ENCODE results near the gene RAB30.
"Not testable (repeated sequence)": the region's sequence is repeated elsewhere in the genome, so short reads cannot be mapped to it uniquely, and the experiment has no call there.

The RAB30 gene

DNA sequence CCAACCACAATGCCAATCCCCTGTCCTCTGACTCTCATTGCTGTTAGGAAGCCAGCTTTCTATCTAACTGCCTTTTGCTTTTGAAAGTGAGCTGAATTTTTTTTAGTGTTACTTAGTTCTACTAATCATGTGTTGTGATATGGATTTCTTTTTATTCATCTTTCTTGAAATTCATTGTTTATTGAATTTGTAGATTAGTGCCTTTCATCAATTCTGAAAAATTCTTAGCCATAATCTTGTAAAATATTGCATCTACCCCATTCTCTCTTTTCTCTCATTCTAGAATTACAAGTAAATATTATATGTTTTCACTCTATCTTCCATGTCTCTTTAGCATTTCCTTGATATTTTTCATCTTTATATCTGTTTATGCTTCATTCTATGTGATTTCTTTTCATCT lies 122.3 kb downstream of the RAB30 start:
- H3K36me3 Mint-ChIP-seq (ENCODE audit: low read depth), result peaks cover 19% of the 10 kb centered on the region
- no peaks in the 10 kb centered on the region for H3K27me3 Mint-ChIP-seq
- H3K4me1 Mint-ChIP-seq (ENCODE audit: low read depth), result peaks cover 9% of the 10 kb centered on the region
- H3K4me3 Mint-ChIP-seq, result no peak overlapping the region
- peaks cover 18% of the 10 kb centered on the region for H3K9me3 Mint-ChIP-seq
- H3K27ac Mint-ChIP-seq, result no peak overlapping the region

DNA sequence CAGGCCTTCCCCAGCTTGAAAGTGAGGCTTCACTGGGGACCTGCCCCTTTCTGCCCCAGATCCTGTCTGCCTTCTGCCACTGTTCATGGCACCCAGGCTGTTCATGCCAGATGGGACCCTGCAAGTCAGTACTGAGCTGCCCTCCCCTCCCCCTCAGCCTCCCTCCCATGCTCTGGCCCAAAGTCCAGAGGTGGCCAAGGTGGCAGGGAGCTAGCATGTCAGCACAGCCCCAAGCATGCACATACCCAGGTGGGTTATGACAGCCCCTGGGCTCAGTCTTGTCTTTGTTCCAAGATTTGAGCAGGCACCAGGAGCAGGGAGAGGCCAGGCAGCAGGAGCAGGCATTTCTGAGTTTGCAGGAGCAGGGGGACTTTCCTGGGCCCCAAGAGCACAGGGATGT lies 126.0 kb downstream of the RAB30 start:
- no peak overlapping the region for H3K27ac Mint-ChIP-seq
- peaks cover 29% of the 10 kb centered on the region for H3K9me3 Mint-ChIP-seq
- peaks cover 9% of the 10 kb centered on the region for H3K4me1 Mint-ChIP-seq (ENCODE audit: low read depth)
- H3K4me3 Mint-ChIP-seq, result no peak overlapping the region
- H3K27me3 Mint-ChIP-seq, result no peaks in the 10 kb centered on the region
- peaks cover 7% of the 10 kb centered on the region for H3K36me3 Mint-ChIP-seq (ENCODE audit: low read depth)

DNA sequence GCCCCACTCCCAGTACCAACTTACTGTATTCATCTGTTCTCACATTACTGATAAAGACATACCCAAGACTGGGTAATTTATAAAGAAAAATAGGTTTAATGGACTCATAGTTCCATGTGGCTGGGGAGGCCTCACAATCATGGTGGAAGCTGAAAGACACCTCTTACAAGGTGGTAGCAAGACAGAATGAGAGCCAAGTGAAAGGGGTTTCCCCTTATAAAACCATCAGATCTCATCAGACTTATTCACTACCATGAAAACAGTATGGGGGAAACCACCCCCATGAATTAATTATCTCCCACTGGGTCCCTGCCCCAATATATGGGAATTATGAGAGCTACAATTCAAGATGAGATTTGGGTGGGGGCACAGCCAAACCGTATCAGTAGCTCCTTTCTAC lies 126.7 kb downstream of the RAB30 start:
- not testable (repeated sequence) for H3K27me3 Mint-ChIP-seq; H3K36me3 Mint-ChIP-seq (ENCODE audit: low read depth); H3K4me3 Mint-ChIP-seq; H3K27ac Mint-ChIP-seq; H3K4me1 Mint-ChIP-seq (ENCODE audit: low read depth)
- peaks cover 31% of the 10 kb centered on the region for H3K9me3 Mint-ChIP-seq

DNA sequence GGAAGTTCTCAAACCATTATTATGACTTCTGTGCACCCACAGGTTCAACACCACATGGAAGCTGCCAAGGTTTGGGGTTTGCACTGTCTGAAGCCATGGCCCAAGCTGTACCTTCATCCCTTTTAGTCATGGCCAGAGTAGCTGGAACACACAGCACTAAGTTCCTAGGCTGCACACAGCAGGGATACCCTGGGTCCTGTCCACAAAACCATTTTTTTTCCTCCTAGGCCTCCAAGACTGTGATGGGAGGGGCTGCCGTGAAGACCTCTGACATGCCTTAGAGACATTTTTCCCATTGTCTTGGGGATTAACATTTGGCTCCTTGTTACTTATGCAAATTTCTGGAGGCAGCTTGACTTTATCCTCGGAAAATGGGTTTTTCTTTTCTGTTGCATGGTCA lies 127.5 kb downstream of the RAB30 start:
- H3K27ac Mint-ChIP-seq, result no peak overlapping the region
- H3K36me3 Mint-ChIP-seq (ENCODE audit: low read depth), result peaks cover 13% of the 10 kb centered on the region
- no peak overlapping the region for H3K4me3 Mint-ChIP-seq
- peaks cover 24% of the 10 kb centered on the region for H3K9me3 Mint-ChIP-seq
- peaks cover 15% of the 10 kb centered on the region for H3K4me1 Mint-ChIP-seq (ENCODE audit: low read depth)
- H3K27me3 Mint-ChIP-seq, result no peaks in the 10 kb centered on the region

DNA sequence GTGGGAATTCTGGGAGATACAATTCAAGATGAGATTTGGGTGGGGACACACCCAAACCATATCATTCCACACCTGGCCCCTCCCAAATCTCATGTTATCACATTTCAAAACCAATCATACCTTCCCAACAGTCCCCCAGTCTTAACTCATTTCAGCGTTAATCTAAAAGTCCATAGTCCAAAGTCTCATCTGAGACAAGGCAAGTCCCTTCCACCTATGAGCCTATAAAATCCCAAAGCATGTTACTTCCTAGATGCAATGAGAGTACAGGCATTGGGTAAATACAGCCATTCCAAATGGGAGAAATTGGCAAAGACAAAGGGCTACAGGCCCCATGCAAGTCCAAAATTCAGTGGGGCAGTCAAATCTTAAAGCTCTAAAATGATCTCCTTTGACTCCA lies 128.3 kb downstream of the RAB30 start:
- not testable (repeated sequence) for H3K27ac Mint-ChIP-seq, H3K27me3 Mint-ChIP-seq
- H3K4me1 Mint-ChIP-seq (ENCODE audit: low read depth), result peaks cover 15% of the 10 kb centered on the region

DNA sequence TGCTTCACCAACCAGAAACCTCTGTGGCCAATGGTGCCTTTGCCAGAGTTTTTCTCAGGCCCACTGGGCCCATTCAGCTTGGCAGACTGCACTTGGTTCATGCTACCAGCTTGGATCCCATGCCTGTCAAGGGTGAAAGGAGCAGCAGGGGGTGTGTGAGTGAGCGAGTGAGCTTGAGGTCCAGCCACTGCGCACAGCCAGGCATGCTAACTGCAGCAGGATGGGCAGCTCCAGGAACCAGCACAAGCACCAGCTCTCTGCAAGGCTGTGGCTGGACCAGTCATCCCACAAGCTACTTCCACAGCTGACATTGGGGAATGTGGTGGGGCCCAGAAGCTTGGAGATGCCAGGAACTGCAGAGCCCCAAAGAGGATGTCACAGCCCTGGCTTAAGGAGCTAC lies 129.3 kb downstream of the RAB30 start:
- no peak overlapping the region for H3K4me3 Mint-ChIP-seq
- no peaks in the 10 kb centered on the region for H3K27me3 Mint-ChIP-seq
- no peak overlapping the region for H3K27ac Mint-ChIP-seq
- peaks cover 15% of the 10 kb centered on the region for H3K4me1 Mint-ChIP-seq (ENCODE audit: low read depth)
- H3K9me3 Mint-ChIP-seq, result peaks cover 28% of the 10 kb centered on the region
- H3K36me3 Mint-ChIP-seq (ENCODE audit: low read depth), result peaks cover 13% of the 10 kb centered on the region

More for the DNA sequence above, 128.3 kb downstream of the RAB30 start:
- peaks cover 13% of the 10 kb centered on the region for H3K36me3 Mint-ChIP-seq (ENCODE audit: low read depth)
- peaks cover 28% of the 10 kb centered on the region for H3K9me3 Mint-ChIP-seq
- H3K4me3 Mint-ChIP-seq, result not testable (repeated sequence)

DNA sequence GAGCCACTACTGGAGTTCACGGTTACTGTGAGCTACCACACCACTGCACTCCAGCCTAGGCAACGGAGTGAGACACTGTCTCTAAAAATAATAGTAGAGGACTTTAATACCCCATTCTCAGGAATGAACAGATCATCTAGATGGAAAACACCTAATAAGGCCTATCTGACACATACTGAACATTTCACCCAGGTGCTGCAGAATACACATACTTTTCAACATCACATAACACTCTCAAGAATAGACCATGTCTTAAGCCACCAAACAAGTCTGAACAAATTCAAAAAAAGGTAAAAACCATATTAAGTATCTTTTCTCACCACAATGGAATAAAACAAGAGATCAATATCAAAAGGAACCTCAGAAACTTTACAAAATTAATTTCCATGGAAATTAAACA lies 132.2 kb downstream of the RAB30 start:
- Mint-ChIP-seq H3K4me3 (no peak overlapping the region), H3K36me3 (ENCODE audit: low read depth) (peaks cover 32% of the 10 kb centered on the region), H3K9me3 (peaks cover 28% of the 10 kb centered on the region)

DNA sequence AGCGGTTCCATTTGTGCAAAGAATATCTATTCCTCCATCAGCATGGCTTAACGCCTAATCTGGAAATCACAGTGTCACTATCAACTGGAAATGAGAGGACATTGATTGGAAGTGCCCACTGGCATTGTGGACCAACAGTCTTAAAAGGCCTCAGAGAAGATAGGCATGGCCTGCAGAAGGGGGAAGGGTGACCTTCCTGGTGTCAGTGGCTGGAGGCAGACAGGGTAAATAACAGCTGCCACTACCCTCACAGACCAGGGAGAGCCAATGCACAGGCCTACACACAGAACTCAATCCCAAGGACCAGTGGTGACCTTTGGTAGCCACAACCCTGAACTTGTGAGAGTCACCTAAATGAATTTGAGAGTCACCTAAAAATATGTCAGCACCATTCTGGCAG lies 134.1 kb downstream of the RAB30 start:
- Mint-ChIP-seq H3K4me3 (no peak overlapping the region), H3K27me3 (no peaks in the 10 kb centered on the region), H3K9me3 (peaks cover 22% of the 10 kb centered on the region), H3K4me1 (ENCODE audit: low read depth) (peaks cover 10% of the 10 kb centered on the region), H3K36me3 (ENCODE audit: low read depth) (peaks cover 50% of the 10 kb centered on the region), H3K27ac (no peak overlapping the region)

More for the DNA sequence above, 132.2 kb downstream of the RAB30 start:
- no peaks in the 10 kb centered on the region for H3K27me3 Mint-ChIP-seq
- peaks cover 6% of the 10 kb centered on the region for H3K4me1 Mint-ChIP-seq (ENCODE audit: low read depth)
- H3K27ac Mint-ChIP-seq, result no peak overlapping the region

DNA sequence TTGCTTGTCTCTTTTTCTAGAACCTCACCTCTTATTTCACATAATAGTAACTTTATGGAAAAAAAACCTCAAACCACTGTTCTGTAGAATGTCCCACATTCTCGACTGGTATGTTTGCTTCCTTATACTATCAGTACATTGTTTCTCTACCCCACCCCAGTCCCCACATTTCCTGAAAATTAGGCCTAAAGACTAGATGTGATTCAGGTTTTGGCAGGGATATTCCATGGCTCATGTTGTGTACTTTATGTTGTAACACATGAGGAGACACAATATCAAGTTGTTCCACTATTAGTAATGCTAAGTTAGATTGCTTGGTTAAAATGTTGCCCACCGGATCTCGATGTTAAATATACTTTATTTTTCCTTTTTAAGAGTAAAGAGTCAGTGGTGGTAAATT lies 135.4 kb downstream of the RAB30 start:
- Mint-ChIP-seq H3K9me3 (peaks cover 12% of the 10 kb centered on the region), H3K4me3 (no peak overlapping the region), H3K27ac (no peak overlapping the region), H3K36me3 (ENCODE audit: low read depth) (peaks cover 59% of the 10 kb centered on the region), H3K4me1 (ENCODE audit: low read depth) (peaks cover 23% of the 10 kb centered on the region), H3K27me3 (no peaks in the 10 kb centered on the region)

DNA sequence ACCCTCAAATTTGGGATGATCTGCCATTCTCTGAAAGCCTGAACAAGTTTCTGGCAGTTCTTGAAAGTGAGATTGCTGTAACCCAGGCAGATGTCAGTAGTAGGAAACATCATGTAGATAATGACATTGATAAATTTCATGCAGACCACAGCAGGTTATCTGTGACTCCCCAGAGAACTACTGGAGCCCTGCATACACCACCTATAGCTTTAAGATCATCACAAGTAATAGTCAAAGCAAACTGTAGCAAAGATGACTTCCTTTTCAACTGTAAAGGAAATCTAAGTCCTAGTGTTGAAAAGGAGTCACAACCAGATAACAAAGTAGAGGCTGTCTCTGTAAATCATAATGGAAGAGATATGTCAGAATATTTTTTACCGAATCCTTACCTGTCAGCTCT lies 139.1 kb downstream of the RAB30 start:
- peaks cover 81% of the 10 kb centered on the region for H3K36me3 Mint-ChIP-seq (ENCODE audit: low read depth)
- H3K27me3 Mint-ChIP-seq, result no peaks in the 10 kb centered on the region
- no peaks in the 10 kb centered on the region for H3K9me3 Mint-ChIP-seq
- peaks cover 47% of the 10 kb centered on the region for H3K4me1 Mint-ChIP-seq (ENCODE audit: low read depth)
- H3K4me3 Mint-ChIP-seq, result no peak overlapping the region
- no peak overlapping the region for H3K27ac Mint-ChIP-seq

DNA sequence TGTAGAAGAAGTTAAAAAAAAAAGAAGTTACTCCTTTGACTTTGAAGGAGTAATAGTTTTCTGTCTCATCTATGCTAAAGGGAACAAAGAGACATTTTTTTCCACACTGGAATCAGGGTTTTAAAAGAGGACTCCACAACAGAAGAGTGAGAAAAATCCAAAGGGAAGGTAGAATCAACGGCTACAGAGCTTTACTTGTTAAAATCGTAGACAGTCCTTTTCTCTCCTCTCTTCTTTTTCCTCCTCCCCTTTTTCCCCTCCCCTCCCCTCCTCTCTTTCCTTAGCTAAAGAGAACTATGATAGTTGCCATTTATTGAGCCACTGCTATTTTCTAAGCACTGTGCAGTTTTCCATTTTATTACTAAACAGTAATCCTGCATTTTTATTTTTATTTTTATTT lies 141.0 kb downstream of the RAB30 start:
- no peak overlapping the region for H3K27ac Mint-ChIP-seq
- no peaks in the 10 kb centered on the region for H3K27me3 Mint-ChIP-seq

DNA sequence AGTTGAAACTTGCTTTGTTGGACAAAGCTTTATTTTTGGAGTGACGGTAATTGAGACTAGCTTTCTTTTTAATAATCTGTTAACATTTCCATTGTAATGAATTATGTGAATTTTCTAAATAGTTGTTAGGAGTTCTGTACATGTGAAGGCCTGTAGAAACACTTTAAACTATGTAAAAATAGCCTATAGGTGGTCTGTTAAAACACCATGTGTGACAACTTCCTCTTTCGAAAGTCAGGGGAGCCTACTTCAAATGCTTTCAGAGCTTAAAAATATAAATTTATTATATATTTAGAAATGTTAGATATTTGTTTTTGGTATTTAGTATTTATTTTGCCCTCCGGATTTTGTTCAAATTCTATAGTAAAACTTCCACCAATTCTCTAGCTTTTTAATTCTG lies 141.5 kb downstream of the RAB30 start:
- Mint-ChIP-seq H3K4me3 (no peak overlapping the region), H3K27me3 (no peaks in the 10 kb centered on the region), H3K36me3 (ENCODE audit: low read depth) (peaks cover 76% of the 10 kb centered on the region), H3K9me3 (no peaks in the 10 kb centered on the region), H3K27ac (no peak overlapping the region), H3K4me1 (ENCODE audit: low read depth) (peaks cover 53% of the 10 kb centered on the region)

More for the DNA sequence above, 141.0 kb downstream of the RAB30 start:
- H3K9me3 Mint-ChIP-seq, result no peaks in the 10 kb centered on the region
- H3K4me1 Mint-ChIP-seq (ENCODE audit: low read depth), result peaks cover 53% of the 10 kb centered on the region
- peaks cover 81% of the 10 kb centered on the region for H3K36me3 Mint-ChIP-seq (ENCODE audit: low read depth)
- H3K4me3 Mint-ChIP-seq, result no peak overlapping the region

DNA sequence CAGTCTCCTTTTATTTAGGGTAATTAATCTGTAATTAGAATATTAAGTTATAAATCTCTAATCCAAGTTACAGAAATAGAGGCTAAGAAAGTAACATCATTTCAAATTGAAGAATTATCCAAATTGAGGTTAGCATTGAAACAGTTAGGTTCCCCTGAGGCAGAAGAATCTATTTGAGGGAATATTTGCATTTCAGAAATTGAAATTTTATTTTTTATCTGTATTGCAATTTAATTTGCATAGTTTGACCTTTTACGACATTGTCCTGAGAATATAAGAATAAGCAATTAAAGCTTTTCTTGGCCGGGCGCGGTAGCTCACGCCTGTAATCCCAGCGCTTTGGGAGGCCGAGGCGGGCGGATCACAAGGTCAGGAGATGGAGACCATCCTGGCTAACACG lies 142.6 kb downstream of the RAB30 start:
- no peaks in the 10 kb centered on the region for H3K9me3 Mint-ChIP-seq
- no peaks in the 10 kb centered on the region for H3K27me3 Mint-ChIP-seq
- peaks cover 75% of the 10 kb centered on the region for H3K36me3 Mint-ChIP-seq (ENCODE audit: low read depth)
- H3K4me1 Mint-ChIP-seq (ENCODE audit: low read depth), result peaks cover 53% of the 10 kb centered on the region
- H3K27ac Mint-ChIP-seq, result no peak overlapping the region
- no peak overlapping the region for H3K4me3 Mint-ChIP-seq

DNA sequence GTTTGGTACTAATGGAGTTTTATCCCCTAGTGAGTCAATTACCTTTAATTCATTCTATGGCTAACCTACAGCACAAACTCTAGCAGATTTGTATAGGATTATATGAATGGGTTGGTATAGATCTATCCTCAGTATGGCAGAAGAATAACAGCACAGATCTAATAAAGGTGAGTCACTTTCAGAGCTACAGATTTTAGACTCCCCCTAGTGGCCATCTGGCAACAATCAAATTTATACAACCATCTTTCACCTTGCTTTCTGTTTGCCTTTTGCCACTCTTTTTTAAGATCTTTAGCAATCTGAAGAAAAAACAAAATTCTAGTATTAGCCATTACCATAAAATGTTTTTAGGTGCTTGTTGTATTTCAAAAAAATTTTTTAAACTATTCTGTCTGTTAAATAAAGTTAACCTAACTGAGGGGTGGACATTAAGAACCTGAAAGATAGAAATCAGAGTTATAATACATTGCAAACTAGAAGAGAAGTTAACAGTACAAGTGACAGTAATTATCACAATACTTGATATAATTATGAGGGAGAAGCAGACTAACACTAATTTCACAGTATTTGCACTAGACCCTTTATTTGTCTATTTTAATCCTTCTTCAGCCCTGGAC lies 144.3 kb downstream of the RAB30 start:
- Mint-ChIP-seq H3K27me3 (no peaks in the 10 kb centered on the region), H3K9me3 (no peaks in the 10 kb centered on the region), H3K36me3 (ENCODE audit: low read depth) (peaks cover 75% of the 10 kb centered on the region), H3K4me3 (no peak overlapping the region), H3K27ac (no peak overlapping the region), H3K4me1 (ENCODE audit: low read depth) (peaks cover 55% of the 10 kb centered on the region)

DNA sequence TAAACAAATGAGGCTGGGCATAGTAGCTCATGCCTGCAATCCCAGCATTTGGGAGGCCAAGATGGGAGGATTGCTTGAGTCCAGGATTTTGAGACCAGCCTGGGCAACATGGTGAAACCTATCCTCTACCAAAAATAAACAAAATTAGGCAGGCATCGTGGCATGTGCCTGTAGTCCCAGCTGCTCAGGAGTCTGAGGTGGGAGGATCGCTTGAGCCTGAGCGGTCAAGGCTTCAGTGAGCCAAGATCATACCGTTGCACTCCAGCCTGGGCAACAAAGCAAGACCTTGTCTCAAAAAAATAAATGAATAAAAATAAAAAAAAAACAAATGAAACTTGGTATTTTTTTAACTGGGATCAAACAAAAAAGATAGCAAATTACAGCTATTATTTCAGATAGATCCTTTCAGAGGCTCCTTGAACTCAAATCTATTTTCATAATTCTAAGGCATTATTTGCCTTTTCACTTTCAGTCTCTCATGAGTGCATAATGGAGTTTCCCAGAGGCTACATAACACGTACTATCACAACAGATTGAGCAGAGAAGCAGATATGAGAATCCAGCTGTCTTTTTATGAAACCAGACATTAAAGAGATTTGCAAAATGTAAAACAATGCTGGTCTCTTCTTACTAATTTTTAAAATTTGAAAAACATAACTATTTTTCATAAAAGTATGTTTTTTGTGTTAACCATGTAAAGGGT lies 147.0 kb downstream of the RAB30 start:
- Mint-ChIP-seq H3K27me3 (no peaks in the 10 kb centered on the region), H3K9me3 (no peaks in the 10 kb centered on the region), H3K4me1 (ENCODE audit: low read depth) (peaks cover 55% of the 10 kb centered on the region), H3K4me3 (no peak overlapping the region), H3K27ac (no peak overlapping the region), H3K36me3 (ENCODE audit: low read depth) (peaks cover 73% of the 10 kb centered on the region)
